ENCODE data around the gene CDADC1.

The CDADC1 gene

DNA sequence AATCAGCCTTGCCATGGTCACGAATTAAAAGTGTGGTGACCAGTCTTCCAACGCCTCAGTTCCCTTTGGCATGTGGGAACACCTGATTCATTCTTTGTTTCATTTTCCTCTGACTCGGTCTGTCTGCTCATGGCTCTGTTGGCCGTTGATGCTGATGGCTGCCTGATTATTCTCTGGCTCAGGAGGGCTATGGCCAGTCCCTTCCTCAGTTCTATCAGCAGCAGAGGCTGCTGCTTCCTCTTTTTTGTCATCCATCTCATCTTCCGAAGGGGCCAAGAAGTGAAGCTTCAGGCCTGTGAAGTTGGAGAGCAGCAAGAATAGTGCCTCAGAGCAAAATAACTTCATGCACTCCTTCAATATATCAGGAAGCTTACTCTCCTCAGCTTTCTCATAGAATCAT, 37.1 kb upstream of the CDADC1 start:
- Histone ChIP-seq H3K36me3 (ENCODE audit: control insufficient read depth, insufficient read depth, low read length) (no peaks in the 10 kb centered on the region), H2AFZ (no peak overlapping the region), H3K9me3 (ENCODE audit: control insufficient read depth, low read length) (no peaks in the 10 kb centered on the region), H3K9ac (no peak overlapping the region), H3K27ac (no peak overlapping the region), H3K27me3 (ENCODE audit: control insufficient read depth, insufficient read depth, low read length) (no peaks in the 10 kb centered on the region), H3K4me2 (ENCODE audit: low read length) (no peak overlapping the region), H3K4me1 (no peaks in the 10 kb centered on the region), H3K4me3 (ENCODE audit: low read depth, low read length) (no peak overlapping the region), H3K79me2 (no peaks in the 10 kb centered on the region)
- TF ChIP-seq, protein P1, sequence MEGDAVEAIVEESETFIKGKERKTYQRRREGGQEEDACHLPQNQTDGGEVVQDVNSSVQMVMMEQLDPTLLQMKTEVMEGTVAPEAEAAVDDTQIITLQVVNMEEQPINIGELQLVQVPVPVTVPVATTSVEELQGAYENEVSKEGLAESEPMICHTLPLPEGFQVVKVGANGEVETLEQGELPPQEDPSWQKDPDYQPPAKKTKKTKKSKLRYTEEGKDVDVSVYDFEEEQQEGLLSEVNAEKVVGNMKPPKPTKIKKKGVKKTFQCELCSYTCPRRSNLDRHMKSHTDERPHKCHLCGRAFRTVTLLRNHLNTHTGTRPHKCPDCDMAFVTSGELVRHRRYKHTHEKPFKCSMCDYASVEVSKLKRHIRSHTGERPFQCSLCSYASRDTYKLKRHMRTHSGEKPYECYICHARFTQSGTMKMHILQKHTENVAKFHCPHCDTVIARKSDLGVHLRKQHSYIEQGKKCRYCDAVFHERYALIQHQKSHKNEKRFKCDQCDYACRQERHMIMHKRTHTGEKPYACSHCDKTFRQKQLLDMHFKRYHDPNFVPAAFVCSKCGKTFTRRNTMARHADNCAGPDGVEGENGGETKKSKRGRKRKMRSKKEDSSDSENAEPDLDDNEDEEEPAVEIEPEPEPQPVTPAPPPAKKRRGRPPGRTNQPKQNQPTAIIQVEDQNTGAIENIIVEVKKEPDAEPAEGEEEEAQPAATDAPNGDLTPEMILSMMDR (IDR thresholded peaks at IDR 0.05) = no peak

DNA sequence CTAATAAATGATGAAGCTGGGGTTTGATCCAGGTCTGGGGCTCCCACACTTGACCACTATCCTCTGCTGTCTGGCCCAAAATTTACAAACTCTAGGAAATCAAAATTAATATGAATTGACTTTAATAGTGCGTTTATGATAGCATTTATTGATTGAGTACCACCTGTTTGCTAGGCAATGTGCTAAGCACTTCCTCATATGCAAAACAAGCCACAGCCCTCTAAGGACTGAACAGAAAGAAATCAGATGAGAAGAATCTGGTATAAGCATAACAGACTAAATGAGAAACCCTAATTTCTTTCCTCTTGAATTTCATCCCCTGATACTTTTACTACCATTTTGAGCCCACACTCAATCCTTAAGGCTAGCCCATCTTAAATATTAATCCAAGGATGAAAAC, 34.2 kb upstream of the CDADC1 start:
- H3K4me2 ChIP-seq (ENCODE audit: low read length) = no peak overlapping the region
- no peaks in the 10 kb centered on the region for H3K9me3 ChIP-seq (ENCODE audit: control insufficient read depth, low read length)
- H3K27ac ChIP-seq = no peak overlapping the region
- no peak overlapping the region for H3K9ac ChIP-seq
- H3K79me2 ChIP-seq = no peaks in the 10 kb centered on the region
- H3K4me1 ChIP-seq = no peaks in the 10 kb centered on the region
- no peak overlapping the region for H3K4me3 ChIP-seq (ENCODE audit: low read depth, low read length)
- TF ChIP-seq, protein P1 (IDR thresholded peaks at IDR 0.05) = no peak
- no peaks in the 10 kb centered on the region for H3K27me3 ChIP-seq (ENCODE audit: control insufficient read depth, insufficient read depth, low read length)
- H2AFZ ChIP-seq = no peak overlapping the region
- no peaks in the 10 kb centered on the region for H3K36me3 ChIP-seq (ENCODE audit: control insufficient read depth, insufficient read depth, low read length)

DNA sequence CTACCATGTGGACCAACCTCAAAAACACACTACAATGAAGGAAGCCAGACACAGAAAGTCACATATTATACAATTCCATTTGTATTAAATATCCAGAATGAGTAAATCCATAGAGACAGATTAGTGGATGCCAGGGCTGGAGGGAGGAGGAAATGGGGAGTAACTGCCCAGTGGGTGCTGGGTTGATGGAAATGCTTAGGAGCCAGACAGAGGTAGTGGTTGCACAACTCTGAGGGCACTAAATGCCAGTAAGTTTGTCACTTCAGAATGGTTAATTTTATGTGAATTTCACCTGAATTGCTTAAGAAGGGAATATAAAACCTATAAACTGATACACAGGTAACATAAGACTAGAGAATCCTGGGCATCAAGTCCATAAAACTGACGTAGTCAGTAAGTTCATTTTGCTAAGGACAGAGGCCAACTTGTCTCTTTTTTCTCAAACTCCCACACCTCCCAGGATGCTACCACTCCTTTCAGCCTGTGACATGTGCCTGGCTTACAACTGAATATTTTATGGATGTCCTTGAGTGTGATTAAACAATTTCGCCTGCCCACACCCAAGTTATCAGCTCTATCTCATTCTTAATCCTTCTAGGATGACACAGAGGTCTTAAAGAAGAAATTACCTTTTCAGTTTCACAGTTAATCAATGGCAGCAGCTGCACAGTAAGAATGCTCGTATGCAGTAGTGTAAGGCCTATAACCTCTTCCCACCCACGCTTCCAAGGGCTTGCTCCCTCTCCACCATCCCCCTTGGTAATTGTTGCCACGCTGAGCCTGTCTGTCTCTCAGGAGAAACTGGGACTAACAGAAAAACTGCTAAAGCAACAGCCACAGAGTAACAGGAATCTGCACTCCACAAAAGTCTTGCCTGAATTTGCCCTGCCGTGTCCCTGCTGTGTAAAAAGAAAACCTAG, 33.5 kb upstream of the CDADC1 start:
- H3K9me3 ChIP-seq (ENCODE audit: control insufficient read depth, low read length) = no peaks in the 10 kb centered on the region
- no peaks in the 10 kb centered on the region for H3K27me3 ChIP-seq (ENCODE audit: control insufficient read depth, insufficient read depth, low read length)
- H3K9ac ChIP-seq = no peak overlapping the region
- H3K27ac ChIP-seq = no peak overlapping the region
- TF ChIP-seq, protein P1 (IDR thresholded peaks at IDR 0.05) = no peak
- H3K4me2 ChIP-seq (ENCODE audit: low read length) = no peak overlapping the region
- H3K36me3 ChIP-seq (ENCODE audit: control insufficient read depth, insufficient read depth, low read length) = no peaks in the 10 kb centered on the region
- H3K4me1 ChIP-seq = no peaks in the 10 kb centered on the region
- H3K79me2 ChIP-seq = no peaks in the 10 kb centered on the region
- H3K4me3 ChIP-seq (ENCODE audit: low read depth, low read length) = no peak overlapping the region
- H2AFZ ChIP-seq = no peak overlapping the region

DNA sequence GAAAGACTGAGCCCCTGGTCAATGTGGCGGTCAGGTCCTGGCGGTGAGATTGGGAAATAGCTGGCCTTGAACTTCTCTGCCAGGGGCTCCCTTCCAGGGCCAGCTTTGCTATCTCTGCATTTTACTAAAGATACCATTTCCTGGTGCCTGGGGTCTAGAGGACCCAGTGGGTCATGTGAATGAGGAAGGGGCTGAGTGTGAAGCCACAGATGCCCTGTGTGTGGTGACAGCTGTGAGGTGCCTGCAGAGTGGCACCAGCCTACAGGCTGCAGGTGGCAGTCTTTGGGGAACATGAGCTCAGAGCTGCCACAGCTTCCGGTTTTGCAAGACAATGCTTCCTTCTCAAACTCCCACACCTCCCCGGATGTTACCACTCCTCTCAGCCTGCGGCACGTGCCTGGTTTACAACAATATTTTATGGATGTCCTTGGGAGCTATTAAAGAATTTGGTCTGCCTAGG, 32.8 kb upstream of the CDADC1 start:
- H3K36me3 ChIP-seq (ENCODE audit: control insufficient read depth, insufficient read depth, low read length) = no peaks in the 10 kb centered on the region
- H3K4me1 ChIP-seq = no peaks in the 10 kb centered on the region
- H3K4me2 ChIP-seq (ENCODE audit: low read length) = no peak overlapping the region
- H3K4me3 ChIP-seq (ENCODE audit: low read depth, low read length) = no peak overlapping the region
- H3K27me3 ChIP-seq (ENCODE audit: control insufficient read depth, insufficient read depth, low read length) = no peaks in the 10 kb centered on the region
- TF ChIP-seq, protein P1 (IDR thresholded peaks at IDR 0.05) = no peak
- no peak overlapping the region for H3K27ac ChIP-seq
- H3K9me3 ChIP-seq (ENCODE audit: control insufficient read depth, low read length) = no peaks in the 10 kb centered on the region
- no peak overlapping the region for H2AFZ ChIP-seq
- no peak overlapping the region for H3K9ac ChIP-seq
- H3K79me2 ChIP-seq = no peaks in the 10 kb centered on the region

DNA sequence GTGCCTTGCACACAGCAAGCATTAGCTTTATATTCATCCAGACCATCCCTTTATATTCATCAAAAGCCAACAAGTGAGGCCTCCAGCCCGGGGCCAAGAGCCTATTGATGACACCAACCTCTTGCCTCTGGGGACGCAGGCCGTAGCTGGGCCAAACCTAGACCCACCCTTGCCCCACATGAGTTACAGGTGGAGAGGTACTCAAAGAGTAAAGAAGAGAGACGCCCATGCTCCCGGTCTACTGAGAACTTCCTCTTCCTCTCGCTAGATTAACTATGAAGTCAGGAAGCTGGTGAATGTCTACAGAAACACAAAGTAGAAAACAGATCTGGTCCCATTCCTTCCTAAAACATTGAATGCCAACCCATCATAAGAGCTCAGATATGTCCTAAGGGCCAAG, 31.4 kb upstream of the CDADC1 start:
- H3K4me2 ChIP-seq (ENCODE audit: low read length) = no peak overlapping the region
- TF ChIP-seq, protein P1 (IDR thresholded peaks at IDR 0.05) = no peak
- no peak overlapping the region for H3K9ac ChIP-seq
- H3K9me3 ChIP-seq (ENCODE audit: control insufficient read depth, low read length) = no peaks in the 10 kb centered on the region
- H3K27me3 ChIP-seq (ENCODE audit: control insufficient read depth, insufficient read depth, low read length) = no peaks in the 10 kb centered on the region
- no peak overlapping the region for H3K27ac ChIP-seq
- H3K79me2 ChIP-seq = no peaks in the 10 kb centered on the region
- no peak overlapping the region for H2AFZ ChIP-seq
- no peak overlapping the region for H3K4me3 ChIP-seq (ENCODE audit: low read depth, low read length)
- H3K36me3 ChIP-seq (ENCODE audit: control insufficient read depth, insufficient read depth, low read length) = no peaks in the 10 kb centered on the region
- no peaks in the 10 kb centered on the region for H3K4me1 ChIP-seq

All from parathyroid adenoma (tissue), 2 donors.